ENCODE data around the gene CLIP1.
"Not testable (repeated sequence)": the region's sequence is repeated elsewhere in the genome, so short reads cannot be mapped to it uniquely, and the experiment has no call there.

CLIP1 gene

DNA sequence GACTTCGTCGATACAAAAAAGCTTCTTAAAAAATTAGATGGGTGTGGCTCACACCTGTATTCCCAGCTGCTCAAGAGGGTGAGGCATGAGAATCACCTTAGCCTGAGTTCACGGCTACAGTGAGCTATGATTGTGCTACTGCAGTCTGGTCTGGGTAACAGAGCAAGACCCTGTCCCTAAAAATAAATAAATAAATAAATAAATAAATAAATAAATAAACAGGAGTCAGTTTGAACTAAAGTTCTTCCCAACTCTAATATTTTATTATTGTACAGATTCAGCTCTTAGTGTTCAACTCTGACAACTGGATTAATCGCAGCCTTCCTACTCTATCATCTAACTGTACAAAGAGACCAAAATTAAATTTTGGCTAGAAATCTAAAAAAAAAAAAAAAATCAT, 12.7 kb upstream of the CLIP1 start:
- DNase-seq (ENCODE audit: low spot score) = no peak

DNA sequence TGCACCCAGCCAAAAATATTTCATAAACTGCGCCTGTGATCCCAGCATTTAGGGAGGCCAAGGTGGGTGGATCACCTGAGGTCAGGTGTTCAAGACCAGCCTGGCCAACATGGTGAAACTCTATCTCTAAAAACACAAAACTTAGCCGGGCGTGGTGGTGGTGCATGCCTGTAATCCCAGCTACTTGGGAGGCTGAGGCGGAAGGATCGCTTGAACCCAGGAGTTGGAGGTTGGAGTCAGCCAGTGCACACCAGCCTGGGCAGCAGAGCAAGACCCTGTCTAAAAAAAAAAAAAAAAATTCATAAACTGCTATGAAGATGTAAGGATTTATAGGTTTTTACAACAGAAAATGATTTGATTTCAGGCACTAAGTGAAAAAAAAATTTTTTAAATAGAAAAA, 6.6 kb upstream of the CLIP1 start:
- not testable (repeated sequence) for DNase-seq (ENCODE audit: low spot score)

DNA sequence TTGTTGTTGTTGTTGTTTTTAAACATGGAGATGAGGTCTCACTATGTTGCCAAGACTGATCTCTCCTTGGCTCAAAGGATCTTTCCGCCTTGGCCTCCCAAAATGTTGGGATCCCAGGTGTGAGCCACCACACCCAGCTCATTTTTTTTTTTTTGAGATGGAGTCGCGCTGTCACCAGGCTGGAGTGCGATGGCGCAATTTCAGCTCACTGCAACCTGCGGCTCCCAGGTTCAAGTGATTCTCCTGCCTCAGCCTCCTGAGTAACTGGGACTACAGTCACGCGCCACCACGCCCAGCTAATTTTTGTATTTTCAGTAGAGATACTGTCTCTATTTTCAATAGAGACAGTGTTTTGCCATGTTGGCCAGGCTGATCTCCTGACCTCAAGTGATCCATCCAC, 4.9 kb upstream of the CLIP1 start:
- DNase-seq (ENCODE audit: low spot score) = no peak

DNA sequence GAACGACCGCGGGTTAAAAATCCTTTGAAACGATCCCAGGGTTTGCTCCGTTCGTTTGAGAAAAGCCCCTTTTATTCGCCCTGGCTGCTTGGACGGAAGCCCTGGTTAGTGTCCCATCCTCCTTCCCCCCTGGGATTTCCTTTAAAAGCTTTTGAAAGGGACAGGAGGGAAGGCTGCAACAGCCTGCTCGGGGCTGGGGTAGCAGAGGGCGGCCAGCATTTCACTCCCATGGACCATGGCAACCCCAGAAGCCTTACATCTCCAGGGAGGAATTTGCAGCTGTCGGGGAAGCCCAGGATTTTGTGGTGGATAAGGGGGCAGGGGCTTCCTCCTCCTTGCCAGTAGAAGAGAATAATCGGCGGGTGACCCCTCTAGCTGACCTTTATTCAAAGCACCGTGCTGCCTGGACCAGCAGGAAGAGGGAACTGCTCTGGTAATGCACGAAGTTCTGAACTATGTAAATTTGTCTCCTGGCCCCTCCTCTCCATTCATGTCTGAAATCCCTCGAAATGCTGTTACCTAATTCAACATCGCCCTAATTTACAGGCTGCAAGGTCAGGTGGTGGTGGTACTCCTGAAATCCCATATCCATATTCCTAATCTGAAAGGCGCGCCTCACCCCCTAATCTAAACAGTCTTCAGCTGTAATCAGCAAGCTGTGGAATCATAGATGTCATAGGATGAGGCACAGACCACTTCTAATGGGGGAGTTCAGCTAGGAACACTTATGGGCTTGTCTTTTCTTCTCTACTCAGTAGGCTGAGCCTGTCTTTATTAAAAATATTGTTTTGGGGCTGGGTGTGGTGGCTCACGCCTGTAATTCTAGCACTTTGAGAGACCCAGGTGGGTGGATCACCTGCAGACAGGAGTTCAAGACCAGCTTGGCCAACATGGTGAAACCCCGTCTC, 1.0 kb upstream of the CLIP1 start:
- DNase-seq (ENCODE audit: low spot score) = no peak

DNA sequence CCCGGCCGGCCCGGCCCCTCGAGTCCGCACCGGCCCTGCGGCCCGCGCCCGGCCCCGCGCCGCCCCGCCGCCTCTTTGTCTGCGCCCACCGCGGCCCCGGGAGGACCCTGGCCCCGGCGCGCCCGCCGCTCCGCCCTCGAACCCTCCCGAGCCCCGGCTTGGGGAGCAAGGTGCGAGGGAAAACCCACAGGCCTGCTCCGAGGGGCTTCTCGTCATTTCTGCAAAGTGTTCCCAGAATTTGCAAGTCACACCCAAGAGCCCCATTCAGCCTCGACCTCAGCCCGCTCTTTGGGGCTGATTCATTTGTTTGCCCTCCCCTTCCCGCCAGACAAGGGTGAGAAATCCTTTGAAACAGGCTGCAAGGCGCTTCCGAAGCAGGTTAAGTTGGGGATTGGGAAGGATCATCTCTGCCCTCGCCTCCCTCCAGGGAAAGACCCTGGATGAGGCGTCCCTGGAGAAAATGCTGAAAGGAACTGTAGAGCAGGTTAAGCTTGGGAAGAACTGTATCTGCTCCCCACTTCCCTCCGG, 325 bp upstream of the CLIP1 start:
- DNase-seq (ENCODE audit: low spot score) = peak; percentile 41

DNA sequence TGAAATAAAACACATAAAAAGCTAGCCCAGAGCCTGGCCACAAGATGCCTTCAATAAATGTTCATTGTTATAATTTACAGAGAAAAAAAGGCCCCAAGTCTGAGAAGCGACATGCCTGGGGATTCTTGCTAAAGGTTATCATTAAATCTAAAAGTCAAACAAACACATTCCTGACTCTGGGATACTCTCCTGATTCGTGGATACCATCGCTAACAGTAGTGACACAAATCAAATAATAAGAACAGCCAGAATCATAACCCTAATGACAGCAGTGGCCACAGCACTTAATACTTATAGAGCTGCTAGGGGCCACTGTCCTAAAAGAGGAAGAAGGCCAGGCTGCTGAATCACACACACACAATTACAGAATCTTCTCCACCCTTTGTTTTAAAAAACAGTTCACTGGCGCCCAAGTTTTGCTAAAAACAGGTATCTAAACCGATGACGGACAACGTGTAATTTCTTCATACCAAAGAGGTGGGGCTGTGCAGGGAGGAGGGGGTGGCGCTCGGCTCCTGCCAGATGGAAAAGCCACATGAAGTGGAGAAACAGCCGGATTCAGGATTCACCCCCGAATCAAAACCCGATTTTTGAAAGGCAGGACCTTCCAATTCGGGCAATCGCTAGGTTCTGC, 1.2 kb downstream of the CLIP1 start:
- peak; percentile 33 for DNase-seq (ENCODE audit: low spot score)

DNA sequence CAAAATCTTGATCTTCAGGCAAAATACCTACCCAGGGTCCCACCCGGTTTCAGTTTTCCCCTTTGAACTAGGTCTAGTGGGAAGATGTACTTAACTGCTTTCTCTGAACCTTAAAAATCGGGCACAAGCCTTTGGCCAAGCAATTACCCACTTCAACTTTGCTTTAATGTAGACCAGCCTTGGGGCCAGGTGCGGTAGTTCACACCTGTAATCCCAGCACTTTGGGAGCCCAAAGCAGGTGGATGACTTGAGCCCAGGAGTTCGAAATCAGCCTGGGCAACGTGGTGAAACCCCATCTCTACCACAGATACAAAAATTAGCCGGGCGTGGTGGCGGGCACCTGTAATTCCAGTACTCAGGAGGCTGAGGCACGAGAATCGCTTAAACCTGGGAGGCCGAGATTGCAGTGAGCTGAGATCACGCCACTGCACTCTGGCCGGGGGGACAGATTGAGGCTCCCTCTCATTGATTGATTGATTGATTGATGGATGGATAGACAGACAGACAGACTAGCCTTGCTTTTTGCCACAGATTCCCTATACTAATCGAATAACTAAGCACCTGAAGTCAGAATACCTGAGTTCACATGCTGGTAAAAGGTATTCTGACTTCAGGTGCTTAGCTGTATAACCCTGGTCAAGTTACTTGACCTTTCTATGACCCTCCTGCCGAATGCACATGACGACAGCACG, 1.9 kb downstream of the CLIP1 start:
- DNase-seq (ENCODE audit: low spot score) = no peak

DNA sequence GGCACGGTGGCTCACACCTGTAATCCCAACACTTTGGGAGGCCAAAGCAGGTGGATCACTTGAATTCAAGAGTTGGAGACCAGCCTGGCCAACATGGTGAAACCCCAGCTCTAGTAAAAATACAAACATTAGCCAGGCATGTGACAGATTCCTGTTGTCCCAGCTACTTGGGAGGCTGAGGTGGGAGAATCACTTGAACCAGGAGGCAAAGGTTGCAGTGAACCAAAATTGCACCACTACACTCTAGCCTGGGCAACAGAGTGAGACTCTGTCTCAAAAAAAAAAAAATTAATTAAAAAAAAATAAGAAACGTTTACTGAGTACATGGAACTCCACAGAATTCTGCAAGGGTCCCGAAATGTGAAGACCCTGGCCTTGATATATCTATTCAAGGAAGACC, 3.4 kb downstream of the CLIP1 start:
- DNase-seq (ENCODE audit: low spot score) = not testable (repeated sequence)

DNA sequence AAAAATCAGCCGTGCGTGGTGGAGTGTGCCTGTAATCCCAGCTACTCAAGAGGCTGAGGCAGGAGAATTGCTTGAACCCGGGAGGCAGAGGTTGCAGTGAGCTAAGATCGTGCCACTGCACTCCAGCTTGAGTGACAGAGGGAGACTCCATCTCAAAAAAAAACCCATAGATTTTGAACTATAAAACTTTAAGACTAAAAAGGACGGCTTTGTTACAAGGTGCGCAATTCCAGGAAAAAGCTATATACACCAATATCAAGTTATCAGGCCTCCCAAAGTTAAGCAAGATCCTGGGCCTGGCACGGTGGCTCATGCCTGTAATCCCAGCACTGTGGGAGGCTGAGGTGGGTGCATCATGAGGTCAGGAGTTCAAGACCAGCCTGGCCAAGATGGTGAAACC, 6.8 kb downstream of the CLIP1 start:
- not testable (repeated sequence) for DNase-seq (ENCODE audit: low spot score)

DNA sequence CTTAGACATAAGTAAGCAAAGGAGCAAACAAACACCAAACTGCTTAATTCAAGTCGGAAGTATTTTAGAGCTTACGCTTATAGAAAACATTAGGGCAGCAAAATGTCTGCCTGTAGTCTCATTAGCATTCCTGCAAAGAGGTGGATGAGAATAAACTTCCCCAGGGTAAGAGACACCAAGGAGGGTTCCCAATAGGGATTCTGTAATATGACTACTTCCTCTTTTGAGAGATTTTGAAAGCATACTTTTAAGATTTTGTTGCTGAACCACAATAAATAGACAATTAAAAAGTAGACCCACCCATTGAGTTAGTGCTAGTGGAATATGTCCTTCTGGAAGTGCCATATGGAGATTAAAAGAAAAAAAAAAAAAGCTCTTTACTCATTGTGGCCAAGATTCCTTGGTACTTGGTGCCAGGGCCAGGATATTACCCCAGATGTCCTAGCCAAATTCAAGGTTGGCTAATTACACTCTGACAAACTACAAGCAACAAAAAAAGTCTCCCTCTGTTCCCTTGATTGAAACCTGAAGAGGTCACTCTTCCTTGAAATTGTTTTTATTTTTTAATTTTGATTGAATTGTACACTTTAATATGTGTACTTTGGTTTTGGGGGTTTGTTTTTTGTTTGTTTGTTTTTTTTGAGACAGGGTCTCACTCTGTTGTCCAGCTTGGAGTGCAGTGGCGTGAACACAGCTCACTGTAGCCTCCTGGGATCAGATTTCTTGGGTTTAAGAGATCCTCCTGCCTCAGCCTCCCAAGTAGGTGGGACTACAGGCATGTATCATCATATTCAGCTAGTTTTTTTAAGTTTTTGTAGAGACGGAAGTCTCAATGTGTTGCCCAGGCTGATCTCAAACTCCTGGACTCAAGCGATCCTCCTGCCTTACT, 8.7 kb downstream of the CLIP1 start:
- peak; percentile 38 for DNase-seq (ENCODE audit: low spot score)

DNA sequence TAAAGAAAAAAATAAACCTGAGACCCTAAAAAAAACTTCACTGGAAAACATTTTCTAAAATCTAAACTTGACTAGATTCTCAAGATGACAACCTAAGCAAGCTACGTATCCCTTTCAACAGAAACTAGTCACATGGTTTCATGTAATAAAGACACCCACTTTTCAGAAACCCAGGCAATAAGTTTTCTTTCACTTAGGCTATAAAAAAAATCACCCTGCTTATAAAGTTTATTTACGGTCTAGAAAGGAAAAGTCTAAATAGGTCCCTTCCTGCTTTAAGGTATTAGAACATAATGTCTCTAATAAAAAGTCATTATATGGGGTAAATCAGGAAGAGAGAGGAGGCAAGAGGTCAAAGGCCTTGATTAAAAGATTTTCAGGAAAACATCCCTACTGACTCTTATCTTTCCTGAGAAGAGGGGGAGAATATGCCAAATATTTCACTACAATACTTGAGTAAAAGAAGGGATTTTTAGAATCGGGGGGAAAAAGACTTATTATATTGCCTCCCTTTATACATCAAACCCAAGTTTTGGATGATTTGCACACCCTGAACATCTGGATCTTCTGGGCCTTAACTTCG, 9.5 kb downstream of the CLIP1 start:
- no peak for DNase-seq (ENCODE audit: low spot score)

DNA sequence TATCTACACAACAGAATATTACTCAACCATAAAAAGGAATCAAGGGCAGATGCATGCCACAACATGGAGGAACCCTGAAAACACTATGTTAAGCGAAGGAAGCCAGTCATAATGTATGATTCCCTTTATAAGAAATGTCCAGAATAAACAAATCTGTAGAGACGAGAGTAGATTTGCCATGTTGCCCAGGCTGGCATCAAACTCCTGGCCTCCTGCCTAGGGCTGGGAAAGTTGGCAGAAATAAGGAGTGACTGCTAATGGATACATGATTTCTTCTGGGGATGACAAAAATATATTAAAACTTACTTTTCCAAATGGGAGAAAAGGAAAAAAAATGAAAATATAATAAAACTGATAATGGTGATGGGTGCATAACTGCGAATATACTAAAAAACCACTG, 10.9 kb downstream of the CLIP1 start:
- no peak for DNase-seq (ENCODE audit: low spot score)

DNA sequence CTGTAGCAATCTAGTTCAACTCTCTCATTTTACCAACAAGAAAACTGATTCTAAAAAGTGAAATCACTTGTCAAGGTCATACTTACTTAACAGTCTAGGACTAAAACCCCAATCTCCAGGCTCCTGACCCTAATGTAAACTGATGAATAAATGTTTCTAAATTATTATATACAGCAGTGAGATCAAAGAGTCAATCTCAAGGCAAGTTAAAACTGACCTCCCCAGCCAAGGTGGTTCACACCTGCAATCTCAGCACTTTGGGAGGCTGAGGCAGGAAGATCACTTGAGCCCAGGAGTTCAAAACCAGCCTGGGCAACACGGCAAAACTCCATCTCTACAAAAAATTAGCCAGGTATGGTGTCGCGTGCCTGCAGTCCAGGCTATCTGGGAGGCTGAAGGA, 15.3 kb downstream of the CLIP1 start:
- DNase-seq (ENCODE audit: low spot score) = no peak

DNA sequence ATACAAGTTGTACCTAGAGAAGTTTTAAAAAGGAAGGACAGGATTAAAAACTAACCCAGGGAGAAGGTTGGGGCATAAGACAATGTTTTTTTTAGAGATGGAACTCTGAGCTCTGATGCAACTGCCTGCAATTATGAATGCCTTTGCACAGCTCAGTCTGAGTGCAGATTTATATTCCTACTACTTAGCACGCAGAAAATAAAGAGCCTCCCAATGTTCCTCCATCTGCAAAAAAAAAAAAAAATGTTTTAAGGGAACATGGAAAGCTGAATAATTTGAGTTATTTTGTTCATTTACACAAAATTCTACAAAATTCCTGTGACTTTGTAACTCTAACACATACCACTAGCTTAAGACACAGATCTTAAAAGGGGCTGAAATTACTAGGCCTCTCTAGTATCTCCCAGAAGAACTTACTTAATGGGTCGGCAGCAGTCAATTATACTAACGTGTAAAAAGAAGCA, 15.7 kb downstream of the CLIP1 start:
- peak; percentile 45 for DNase-seq (ENCODE audit: low spot score)

DNA sequence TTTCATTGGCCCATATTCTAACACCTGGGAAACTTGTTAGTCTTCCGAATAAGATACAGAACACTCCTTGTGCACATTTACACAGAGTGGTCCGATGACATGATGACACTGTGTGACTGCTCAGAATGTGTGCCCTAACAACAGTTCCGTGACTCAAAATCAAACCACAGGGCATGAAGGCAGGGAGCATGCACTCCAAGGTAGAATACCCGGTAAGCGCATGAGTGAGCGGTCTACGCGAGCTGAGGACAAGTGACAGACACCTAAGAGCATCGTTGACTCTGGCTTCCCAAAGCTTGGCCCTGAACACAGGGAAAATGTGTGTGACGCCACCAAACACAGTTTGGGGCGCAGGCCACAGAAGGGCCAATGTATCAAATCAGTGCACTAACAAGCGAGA, 18.6 kb downstream of the CLIP1 start:
- no peak for DNase-seq (ENCODE audit: low spot score)

DNA sequence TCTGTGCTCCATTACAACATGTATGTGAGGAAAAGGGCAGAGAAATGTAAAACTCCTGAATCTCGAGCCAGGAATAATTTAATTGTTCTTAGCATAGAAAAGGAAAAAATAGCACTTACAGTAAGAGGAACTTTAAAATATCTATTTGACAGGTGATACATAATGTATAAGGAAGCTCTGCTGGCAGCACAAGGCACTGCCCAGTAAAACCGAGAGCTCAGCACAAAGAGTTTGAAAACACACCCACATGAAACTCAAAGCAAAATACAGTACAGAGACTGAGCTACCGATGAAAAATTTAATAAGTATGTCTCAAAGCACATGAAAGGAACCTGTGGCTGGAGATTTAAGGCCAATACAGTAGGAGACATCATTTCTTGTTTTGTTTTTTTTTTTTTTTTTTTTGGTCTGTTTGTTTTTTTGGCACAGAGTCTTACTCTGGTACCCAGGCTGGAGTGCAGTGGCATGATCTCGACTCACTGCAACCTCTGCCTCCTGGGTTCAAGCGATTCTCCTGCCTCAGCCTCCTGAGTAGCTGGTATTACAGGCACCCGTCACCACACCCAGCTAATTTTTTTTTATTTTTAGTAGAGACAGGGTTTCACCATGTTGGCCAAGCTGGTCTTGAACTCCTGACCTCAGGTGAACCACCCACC, 19.2 kb downstream of the CLIP1 start:
- no peak for DNase-seq (ENCODE audit: low spot score)

DNA sequence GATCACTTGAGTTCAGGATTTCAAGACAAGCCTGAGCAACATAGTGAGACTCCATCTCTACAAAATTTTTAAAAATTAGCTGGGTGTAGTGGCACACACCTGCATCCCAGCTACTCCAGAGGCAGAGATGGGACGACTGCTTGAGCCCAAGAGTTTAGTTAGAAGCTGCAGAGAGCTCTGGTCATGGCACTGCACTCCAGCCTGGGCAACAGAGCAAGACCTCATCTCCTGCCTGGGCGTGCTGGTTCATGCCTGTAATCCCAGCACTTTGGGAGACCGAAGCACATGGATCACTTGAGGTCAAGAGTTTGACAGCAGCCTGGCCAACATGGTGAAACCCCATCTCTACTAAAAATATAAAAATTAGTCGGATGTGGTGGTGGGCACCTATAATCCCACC, 20.2 kb downstream of the CLIP1 start:
- DNase-seq (ENCODE audit: low spot score) = no peak

DNA sequence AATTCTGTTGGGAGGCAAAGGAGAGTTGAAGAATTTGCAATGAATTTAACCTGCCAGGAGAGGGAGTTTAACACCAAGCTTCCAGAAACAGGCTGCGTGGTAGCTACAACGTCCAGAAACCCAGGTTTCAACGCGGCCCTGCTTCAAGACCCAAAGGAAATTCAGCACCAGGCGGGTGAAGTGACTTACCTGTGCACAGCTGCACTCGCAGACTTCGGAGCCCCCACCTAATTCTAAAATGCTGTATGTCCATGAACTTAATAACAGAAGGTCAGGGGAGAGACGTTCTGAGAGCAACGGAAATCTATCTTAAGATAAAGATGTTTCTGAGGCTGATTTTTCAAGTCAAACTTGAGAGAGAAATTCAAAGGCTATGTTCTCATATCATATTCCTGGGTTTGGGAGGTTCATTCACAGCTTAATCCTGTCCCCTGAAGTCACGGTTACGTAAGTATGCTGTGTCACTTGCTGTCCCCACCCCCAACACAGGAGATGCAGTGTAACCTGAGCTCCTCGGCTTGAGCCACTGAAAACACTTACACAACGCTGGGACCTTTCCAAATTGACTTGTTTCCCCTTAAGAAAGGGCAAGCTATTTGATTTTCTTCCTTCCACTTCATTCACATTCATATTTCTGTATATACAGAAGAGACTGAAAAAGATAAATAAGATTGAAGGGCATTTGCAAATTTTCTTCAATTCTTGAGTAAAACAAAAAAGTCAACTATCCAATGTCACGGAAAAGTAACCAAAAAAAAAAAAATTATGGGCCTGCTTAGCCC, 22.7 kb downstream of the CLIP1 start:
- DNase-seq (ENCODE audit: low spot score) = peak; percentile 78

DNA sequence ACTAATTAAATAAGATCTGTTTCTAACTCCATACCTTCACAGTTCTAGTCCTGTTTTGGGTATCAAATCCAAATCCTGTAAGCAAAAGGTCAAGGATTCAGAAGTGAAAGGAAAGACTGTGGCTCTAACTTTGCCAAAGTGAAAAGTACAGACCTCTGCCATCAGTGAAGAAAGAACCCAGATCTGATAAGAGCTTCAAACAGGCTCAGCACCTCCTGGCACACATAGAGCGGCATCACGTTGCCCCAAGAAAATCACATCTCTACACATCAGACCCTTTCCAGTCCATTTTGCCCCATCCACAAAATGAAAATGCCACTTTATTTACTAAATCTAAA, 23.2 kb downstream of the CLIP1 start:
- DNase-seq (ENCODE audit: low spot score) = no peak

DNA sequence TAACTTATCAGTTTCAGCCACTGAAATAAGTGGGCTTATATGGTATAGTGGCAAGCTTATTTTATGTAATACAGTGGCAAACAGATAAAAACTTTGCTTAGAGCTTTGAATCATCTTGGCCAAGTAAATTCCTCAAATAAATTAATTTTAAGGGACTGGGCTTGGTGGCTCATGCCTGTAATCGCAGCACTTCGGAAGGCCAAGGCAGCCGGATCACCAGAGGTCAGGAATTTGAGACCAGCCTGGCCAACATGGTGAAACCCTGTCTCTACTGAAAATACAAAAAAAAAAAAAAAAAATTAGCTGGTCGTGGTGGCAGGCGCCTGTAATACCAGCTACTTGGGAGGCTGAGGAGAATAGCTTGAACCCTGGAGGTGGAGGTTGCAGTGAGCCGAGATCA, 24.5 kb downstream of the CLIP1 start:
- DNase-seq (ENCODE audit: low spot score) = not testable (repeated sequence)

Data from AG08395 (cell line).